Activated CD8-positive, alpha-beta memory T cell treated with anti-CD3 and anti-CD28 coated beads for 1 hour (primary cell): ENCODE results near the gene ACAA1.
"Not testable (repeated sequence)": the region's sequence is repeated elsewhere in the genome, so short reads cannot be mapped to it uniquely, and the experiment has no call there.

ENCODE experiments used
- DNase-seq, 2 donors: peaks; one replicate each; pipeline ENCODE4 v3.0.0-alpha.2; 2020; ENCODE audit warnings: low read depth in 1 of 2; ENCODE audit errors: extremely low read depth in 1 of 2

Gene ACAA1

GRCh38 chr3:38083871-38084333 is 53.0 kb downstream of the ACAA1 start:
- no peak for DNase-seq

GRCh38 chr3:38083254-38083653 is 53.7 kb downstream of the ACAA1 start:
- not testable (repeated sequence) for DNase-seq

- DNase-seq: not testable (repeated sequence)
Measured at GRCh38 chr3:38082296-38082695, 54.6 kb downstream of the ACAA1 start.

GRCh38 chr3:38077073-38077472 is 59.9 kb downstream of the ACAA1 start:
- DNase-seq: not testable (repeated sequence)
